HepG2 (cell line): ENCODE results near the gene CLASRP. TPM values are rescaled to one million over a fixed set of nuclear protein-coding genes. Genes with fewer than 3 reads are reported as not detected.

ENCODE experiments used
- CBX5 ChIP-seq: sonication (generic); formaldehyde crosslinking; IDR thresholded peaks from 2 replicates; pipeline ENCODE4 v1.4.0; 2020; ENCODE audit warnings: missing genetic modification reagents, borderline replicate concordance
- KDM1A ChIP-seq: IDR thresholded peaks from 2 replicates; pipeline ENCODE4 v1.6.1; 2016; ENCODE audit warnings: missing compliant biosample characterization
- MXI1 ChIP-seq: IDR thresholded peaks from 3 replicates; pipeline ENCODE4 v1.6.1; 2012; ENCODE audit warnings: low read depth, low read length, inconsistent platforms, borderline replicate concordance
- NCOR1 ChIP-seq: fragments of 200-600 bp; sonication (generic); IDR thresholded peaks from 2 replicates; pipeline ENCODE4 v1.7.0; 2017; ENCODE audit warnings: antibody characterized with exemption, low read length, borderline replicate concordance
- RAD51 ChIP-seq: fragments of 450-650 bp; IDR thresholded peaks from 2 replicates; pipeline ENCODE4 v1.6.1; 2016; ENCODE audit warnings: borderline replicate concordance
- RFX1 ChIP-seq: fragments of 450-650 bp; IDR thresholded peaks from 2 replicates; pipeline ENCODE4 v1.6.1; 2017
- SNAPC2 ChIP-seq: sonication (generic); formaldehyde crosslinking; IDR thresholded peaks from 2 replicates; pipeline ENCODE4 v1.8.1; 2022; ENCODE audit warnings: mild to moderate bottlenecking, missing genetic modification reagents
- TBL1XR1 ChIP-seq: fragments of 150-350 bp; IDR thresholded peaks from 2 replicates; pipeline ENCODE4 v1.6.1; 2014; ENCODE audit warnings: borderline replicate concordance, low read length; ENCODE audit not compliant: partially characterized antibody
- TMF1 ChIP-seq: sonication (generic); formaldehyde crosslinking; IDR thresholded peaks from 2 replicates; pipeline ENCODE4 v1.8.1; 2022; ENCODE audit warnings: low read depth, missing genetic modification reagents
- USF2 ChIP-seq, 2 experiments: sonication (generic) in 1 of 2; formaldehyde crosslinking in 1 of 2; IDR thresholded peaks; 2 replicates each; pipeline versions ENCODE4 v1.5.1 to v1.6.1; 2011 to 2020; ENCODE audit warnings: borderline replicate concordance in 1 of 2, low read depth in 1 of 2, low read length in 1 of 2, mild to moderate bottlenecking in 1 of 2, missing genetic modification reagents in 1 of 2, moderate library complexity in 1 of 2
- ZFX ChIP-seq: sonication (generic); formaldehyde crosslinking; IDR thresholded peaks from 2 replicates; pipeline ENCODE4 v1.4.0; 2020; ENCODE audit warnings: mild to moderate bottlenecking, low read depth, missing genetic modification reagents, moderate library complexity
- ZNF230 ChIP-seq: sonication (generic); formaldehyde crosslinking; IDR thresholded peaks from 2 replicates; pipeline ENCODE4 v1.4.0; 2020; ENCODE audit warnings: mild to moderate bottlenecking, missing genetic modification reagents
- ZNF253 ChIP-seq: sonication (generic); formaldehyde crosslinking; IDR thresholded peaks from 2 replicates; pipeline ENCODE4 v1.8.0; 2022; ENCODE audit warnings: mild to moderate bottlenecking, missing genetic modification reagents, borderline replicate concordance
- ZNF550 ChIP-seq: sonication (generic); formaldehyde crosslinking; IDR thresholded peaks from 2 replicates; pipeline ENCODE4 v1.4.0; 2020; ENCODE audit warnings: mild to moderate bottlenecking, missing genetic modification reagents, borderline replicate concordance
- ZNF614 ChIP-seq: IDR thresholded peaks from 2 replicates; pipeline ENCODE4 v1.6.1; 2018; ENCODE audit warnings: missing biosample characterization, missing genetic modification reagents, inconsistent platforms, borderline replicate concordance
- ZNF710 ChIP-seq: sonication (generic); formaldehyde crosslinking; IDR thresholded peaks from 2 replicates; pipeline ENCODE4 v1.5.0; 2020; ENCODE audit warnings: mild to moderate bottlenecking, missing genetic modification reagents, borderline replicate concordance
- ZNF737 ChIP-seq: sonication (generic); formaldehyde crosslinking; IDR thresholded peaks from 2 replicates; pipeline ENCODE4 v1.5.0; 2020; ENCODE audit warnings: missing genetic modification reagents, mild to moderate bottlenecking, borderline replicate concordance
- ZNF768 ChIP-seq: sonication (generic); formaldehyde crosslinking; IDR thresholded peaks from 2 replicates; pipeline ENCODE4 v1.4.0; 2020; ENCODE audit warnings: missing genetic modification reagents
- ZXDC ChIP-seq: sonication (generic); formaldehyde crosslinking; IDR thresholded peaks from 2 replicates; pipeline ENCODE4 v1.5.0; 2020; ENCODE audit warnings: mild to moderate bottlenecking, missing genetic modification reagents
- polyA plus RNA-seq, 8 experiments: library from polyadenylated mRNA; depleted of rRNA in 3 of 8; stranded (reverse) in 7 of 8; unstranded in 1 of 8; fragments of >200 nt; fragmentation: Illumina TruSeq in 4 of 8; extraction: Trizol in 4 of 8; gene quantifications; 2 replicates each; pipeline versions ENCODE4 v1.2.1 to v1.2.3, GENCODE V29; 2011 to 2016; ENCODE audit warnings: low read depth in 4 of 8, missing spikeins in 1 of 8, mixed read lengths in 1 of 8; ENCODE audit not compliant: insufficient read depth in 1 of 8
- total RNA-seq, 5 experiments: library from RNA; depleted of rRNA; stranded (reverse); fragments of >200 nt; fragmentation: Illumina TruSeq; extraction: Trizol; gene quantifications; 2 replicates each; pipeline ENCODE4 v1.2.3, GENCODE V29; 2016; ENCODE audit warnings: low read depth in 1 of 5
- TF ChIP-seq, protein P1 (sequence below): sonication (generic); formaldehyde crosslinking; IDR thresholded peaks from 2 replicates; pipeline ENCODE4 v1.5.0; 2020; ENCODE audit warnings: missing genetic modification reagents
- TF ChIP-seq, protein P2 (sequence below): IDR thresholded peaks from 2 replicates; pipeline ENCODE4 v1.6.1; 2016; ENCODE audit warnings: missing compliant biosample characterization, missing genetic modification reagents, borderline replicate concordance

The CLASRP gene
- total and polyA plus RNA-seq, 2 of the 13 experiments (the other 11 are each of a cell fraction or from before 2014, with no cell fraction given), result 32.0 to 51.4 TPM

DNA sequence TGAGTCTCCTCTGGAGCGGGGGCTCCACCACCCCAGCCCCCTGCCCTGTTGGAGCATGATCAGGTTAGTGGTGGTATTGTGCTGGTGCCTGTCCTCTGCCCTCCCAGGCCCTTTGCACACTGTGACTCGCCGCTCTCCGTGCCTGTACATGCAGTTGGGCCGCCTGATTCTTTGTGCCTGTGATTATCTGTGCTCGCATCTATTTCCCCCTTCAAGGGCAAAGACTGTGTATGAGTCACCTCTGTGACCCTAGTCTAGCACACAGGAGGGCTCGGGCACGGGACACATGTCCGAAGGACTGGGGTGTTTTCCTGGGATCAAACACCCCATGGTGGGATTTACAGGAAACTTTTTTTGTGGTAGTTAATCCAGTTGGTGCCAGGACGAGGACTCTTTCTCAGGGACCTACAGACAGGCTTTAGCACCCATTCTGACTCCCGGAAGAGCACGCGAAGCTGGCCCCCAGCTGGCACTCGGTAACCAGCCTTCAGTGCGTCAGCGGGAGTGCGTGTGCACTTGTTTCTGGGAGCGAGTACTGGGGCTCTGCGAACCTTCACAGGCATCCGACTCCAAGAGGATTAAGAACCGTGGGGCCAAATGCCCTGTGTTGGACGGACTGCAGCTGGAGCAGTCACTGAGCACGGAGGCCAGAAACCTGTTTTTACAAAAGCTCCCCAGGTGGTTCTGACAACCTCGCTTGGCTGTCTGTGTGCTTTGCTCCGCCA lies 60.8 kb downstream of the CLASRP start (continued):
- no peak for TF ChIP-seq ZNF230
- no peak for TF ChIP-seq TBL1XR1
- no peak for TF ChIP-seq MXI1
- no peak for TF ChIP-seq KDM1A
- TF ChIP-seq ZNF550 (CRISPR knock-in tag), result no peak
- TF ChIP-seq USF2 (IDR thresholded peaks at IDR 0.05; ENCODE audit: low read depth, low read length), result no peak
- TF ChIP-seq USF2 (CRISPR knock-in tag; IDR thresholded peaks at IDR 0.05; ENCODE audit: borderline replicate concordance), result no peak
- no peak for TF ChIP-seq RFX1
- no peak for TF ChIP-seq ZNF253 (CRISPR knock-in tag)
- no peak for TF ChIP-seq ZNF614 (CRISPR knock-in tag)
- no peak for TF ChIP-seq ZNF768 (CRISPR knock-in tag)
- TF ChIP-seq ZNF737 (CRISPR knock-in tag), result no peak
- TF ChIP-seq ZFX, result no peak
- TF ChIP-seq ZXDC (CRISPR knock-in tag), result no peak
- TF ChIP-seq, protein P1, sequence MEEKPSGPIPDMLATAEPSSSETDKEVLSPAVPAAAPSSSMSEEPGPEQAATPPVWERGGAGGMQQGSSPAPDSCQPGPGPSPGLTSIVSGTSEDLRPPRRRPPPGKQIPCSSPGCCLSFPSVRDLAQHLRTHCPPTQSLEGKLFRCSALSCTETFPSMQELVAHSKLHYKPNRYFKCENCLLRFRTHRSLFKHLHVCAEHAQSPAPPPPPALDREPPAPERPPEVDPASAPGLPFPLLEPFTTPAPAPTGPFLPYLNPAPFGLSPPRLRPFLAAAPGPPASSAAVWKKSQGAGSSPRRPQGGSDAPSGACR (CRISPR knock-in tag), result no peak
- TF ChIP-seq NCOR1, result no peak
- TF ChIP-seq, protein P2, sequence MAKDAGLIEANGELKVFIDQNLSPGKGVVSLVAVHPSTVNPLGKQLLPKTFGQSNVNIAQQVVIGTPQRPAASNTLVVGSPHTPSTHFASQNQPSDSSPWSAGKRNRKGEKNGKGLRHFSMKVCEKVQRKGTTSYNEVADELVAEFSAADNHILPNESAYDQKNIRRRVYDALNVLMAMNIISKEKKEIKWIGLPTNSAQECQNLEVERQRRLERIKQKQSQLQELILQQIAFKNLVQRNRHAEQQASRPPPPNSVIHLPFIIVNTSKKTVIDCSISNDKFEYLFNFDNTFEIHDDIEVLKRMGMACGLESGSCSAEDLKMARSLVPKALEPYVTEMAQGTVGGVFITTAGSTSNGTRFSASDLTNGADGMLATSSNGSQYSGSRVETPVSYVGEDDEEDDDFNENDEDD (CRISPR knock-in tag), result no peak
- no peak for TF ChIP-seq RAD51
- TF ChIP-seq SNAPC2 (CRISPR knock-in tag), result no peak
- TF ChIP-seq TMF1 (CRISPR knock-in tag), result no peak
- TF ChIP-seq ZNF710 (CRISPR knock-in tag), result no peak
- TF ChIP-seq CBX5, result no peak
